Stimulated activated CD8-positive, alpha-beta memory T cell treated with anti-CD3 and anti-CD28 coated beads, Interleukin-15, amount 100 ng/mL, for 1 hour (primary cell): Measurements from ENCODE around the gene SMAD6.
"Not testable (repeated sequence)": the region's sequence is repeated elsewhere in the genome, so short reads cannot be mapped to it uniquely, and the experiment has no call there.

Source experiments
- DNase-seq: peaks from one replicate; pipeline ENCODE4 v3.0.0-alpha.2; 2020; ENCODE audit warnings: low read depth

The SMAD6 gene

GRCh38 chr15:66675446-66675845, 26.6 kb upstream of the SMAD6 start:
- no peak for DNase-seq

GRCh38 chr15:66677336-66677735, 24.7 kb upstream of the SMAD6 start:
- no peak for DNase-seq

- no peak for DNase-seq
These were observed 22.9 kb upstream of the SMAD6 start for GRCh38 chr15:66679061-66679656.

GRCh38 chr15:66679657-66680108, 22.4 kb upstream of the SMAD6 start:
- DNase-seq = no peak

GRCh38 chr15:66680502-66680901, 21.5 kb upstream of the SMAD6 start:
- no peak for DNase-seq

- DNase-seq = no peak
These were observed 20.6 kb upstream of the SMAD6 start for GRCh38 chr15:66681395-66681794.

GRCh38 chr15:66682246-66682645, 19.8 kb upstream of the SMAD6 start:
- no peak for DNase-seq

- no peak for DNase-seq
These were observed 19.2 kb upstream of the SMAD6 start for GRCh38 chr15:66682865-66683264.

GRCh38 chr15:66684136-66684681, 17.8 kb upstream of the SMAD6 start:
- no peak for DNase-seq

GRCh38 chr15:66685638-66686150, 16.3 kb upstream of the SMAD6 start:
- DNase-seq = no peak

- DNase-seq = not testable (repeated sequence)
These were observed 11.1 kb upstream of the SMAD6 start for GRCh38 chr15:66690912-66691311.

GRCh38 chr15:66691727-66692126, 10.3 kb upstream of the SMAD6 start:
- DNase-seq = no peak

GRCh38 chr15:66692391-66692790, 9.6 kb upstream of the SMAD6 start:
- no peak for DNase-seq

- DNase-seq = no peak
These were observed 9.0 kb upstream of the SMAD6 start for GRCh38 chr15:66692808-66693596.

- no peak for DNase-seq
These were observed 5.3 kb upstream of the SMAD6 start for GRCh38 chr15:66696770-66697169.

GRCh38 chr15:66698318-66698961, 3.6 kb upstream of the SMAD6 start:
- no peak for DNase-seq

- no peak for DNase-seq
These were observed 3.1 kb upstream of the SMAD6 start for GRCh38 chr15:66698971-66699370.

GRCh38 chr15:66700412-66700801, 1.6 kb upstream of the SMAD6 start:
- no peak for DNase-seq

GRCh38 chr15:66700802-66701421, 1.1 kb upstream of the SMAD6 start:
- peak; percentile 59 for DNase-seq

GRCh38 chr15:66701422-66702034, 508 bp upstream of the SMAD6 start:
- no peak for DNase-seq

GRCh38 chr15:66702787-66703539, 927 bp downstream of the SMAD6 start:
- no peak for DNase-seq
